B cell (primary cell): ENCODE data around the gene IL7R. TPM values are rescaled to one million over a fixed set of nuclear protein-coding genes. Genes with fewer than 3 reads are reported as not detected.
"Not testable (repeated sequence)": the region's sequence is repeated elsewhere in the genome, so short reads cannot be mapped to it uniquely, and the experiment has no call there.

Experiments used
- ATAC-seq: fragments of 200-7000 bp; cut with Tn5 transposase; one replicate; pipeline ENCODE4 v1.10.0; 2021; ENCODE audit warnings: low read depth, mild to moderate bottlenecking, moderate number of reproducible peaks, moderate library complexity
- CTCF ChIA-PET: fragments of 350-600 bp; sonication (Branson Sonifier 250); formaldehyde crosslinking; loops from one replicate; lab custom pipeline; 2021; ENCODE audit warnings: antibody characterized with exemption, inconsistent platforms; lab: Charles Lee
- POLR2A ChIA-PET: fragments of 350-600 bp; sonication (Branson Sonifier 250); formaldehyde crosslinking; loops from one replicate; lab custom pipeline; 2021; ENCODE audit warnings: antibody characterized with exemption; lab: Charles Lee
- DNase-seq: peaks from one replicate; pipeline ENCODE4 v3.0.0; 2013
- H2AFZ ChIP-seq: 2 replicates; pipeline ENCODE4 v1.6.1; 2012; ENCODE audit warnings: mild to moderate bottlenecking, low read depth, low read length; ENCODE audit not compliant: insufficient read depth, poor library complexity, severe bottlenecking
- H3K27ac ChIP-seq, 2 donors: 1 replicate in 1 of 2; 2 replicates in 1 of 2; pipeline ENCODE4 v1.5.1; 2012 to 2013; ENCODE audit warnings: low read length in 2 of 2, mild to moderate bottlenecking in 2 of 2, moderate library complexity in 1 of 2
- H3K27me3 ChIP-seq, 4 experiments: fragments of 200-600 bp in 1 of 4; sonication (generic) in 1 of 4; replicated peaks in 1 of 4; 1 replicate in 2 of 4; 2 replicates in 2 of 4; pipeline versions ENCODE4 v1.6.1 to v1.7.0; 2013 to 2016; ENCODE audit warnings: low read length in 3 of 4, mild to moderate bottlenecking in 2 of 4, mixed read lengths in 1 of 4, moderate library complexity in 1 of 4; ENCODE audit not compliant: insufficient read depth in 4 of 4, control insufficient read depth in 3 of 4; ENCODE audit errors: control extremely low read depth in 1 of 4
- H3K36me3 ChIP-seq, 2 experiments: replicated peaks in 1 of 2; 1 replicate in 1 of 2; 2 replicates in 1 of 2; pipeline versions ENCODE4 v1.6.1 to v1.7.1; 2013; ENCODE audit warnings: low read length in 1 of 2; ENCODE audit not compliant: insufficient read depth in 2 of 2, control insufficient read depth in 1 of 2; ENCODE audit errors: control extremely low read depth in 1 of 2, extremely low read depth in 1 of 2
- H3K4me1 ChIP-seq, 2 donors: fragments of 200-600 bp in 1 of 2; sonication (generic) in 1 of 2; 1 replicate in 1 of 2; 2 replicates in 1 of 2; pipeline versions ENCODE4 v1.5.1 to v1.6.1; 2013 to 2017; ENCODE audit warnings: low read length in 2 of 2; ENCODE audit not compliant: control insufficient read depth in 2 of 2, insufficient read depth in 2 of 2
- H3K4me2 ChIP-seq: replicated peaks from 2 replicates; pipeline ENCODE3; 2012; ENCODE audit warnings: mild to moderate bottlenecking, low read depth, low read length; ENCODE audit not compliant: poor library complexity, severe bottlenecking
- H3K4me3 ChIP-seq, 5 experiments: fragments of 200-600 bp in 1 of 5; sonication (generic) in 1 of 5; 1 replicate in 3 of 5; 2 replicates in 2 of 5; pipeline versions ENCODE4 v1.5.1 to v1.7.0; 2011 to 2016; ENCODE audit warnings: low read length in 4 of 5, mild to moderate bottlenecking in 4 of 5, low read depth in 2 of 5, control low read depth in 1 of 5, moderate library complexity in 1 of 5; ENCODE audit not compliant: insufficient read depth in 1 of 5; ENCODE audit errors: control extremely low read depth in 1 of 5, extremely low read depth in 1 of 5
- H3K79me2 ChIP-seq: fragments of 200-600 bp; sonication (generic); one replicate; pipeline ENCODE4 v1.6.0; 2016; ENCODE audit warnings: low read length; ENCODE audit not compliant: control insufficient read depth, insufficient read depth
- H3K9ac ChIP-seq: fragments of 200-600 bp; sonication (generic); 2 replicates; pipeline ENCODE4 v1.6.1; 2017; ENCODE audit warnings: mild to moderate bottlenecking, low read length, moderate library complexity
- H3K9me3 ChIP-seq, 3 donors: one replicate each; pipeline versions ENCODE4 v1.6.1 to v1.7.1; 2013; ENCODE audit warnings: low read length in 2 of 3; ENCODE audit not compliant: control insufficient read depth in 2 of 3, insufficient read depth in 1 of 3; ENCODE audit errors: control extremely low read depth in 1 of 3
- H4K20me1 ChIP-seq: 2 replicates; pipeline ENCODE4 v1.6.0; 2012; ENCODE audit warnings: mild to moderate bottlenecking, low read length; ENCODE audit not compliant: insufficient read depth, control insufficient read depth, poor library complexity, severe bottlenecking
- H3K27ac Mint-ChIP-seq: one replicate; pipeline ENCODE4 v1.8.0; 2021; ENCODE audit warnings: mixed read lengths
- H3K27me3 Mint-ChIP-seq: one replicate; pipeline ENCODE4 v1.8.0; 2021; ENCODE audit warnings: mixed read lengths
- H3K4me1 Mint-ChIP-seq: one replicate; pipeline ENCODE4 v1.8.0; 2021; ENCODE audit warnings: mixed read lengths
- H3K4me3 Mint-ChIP-seq: one replicate; pipeline ENCODE4 v1.8.0; 2021; ENCODE audit warnings: mixed read lengths
- H3K9me3 Mint-ChIP-seq: one replicate; pipeline ENCODE4 v1.8.0; 2022; ENCODE audit warnings: mixed read lengths; ENCODE audit not compliant: insufficient read depth
- CTCF ChIP-seq: fragments of 200-600 bp; IDR thresholded peaks from one replicate; pipeline ENCODE4 v1.8.0; 2022; ENCODE audit warnings: antibody characterized with exemption, mild to moderate bottlenecking
- EZH2 ChIP-seq: IDR thresholded peaks from 2 replicates; pipeline ENCODE4 v1.6.1; 2012; ENCODE audit warnings: borderline replicate concordance, low read depth, mild to moderate bottlenecking, moderate library complexity, low read length; ENCODE audit not compliant: insufficient read depth, poor library complexity, severe bottlenecking
- WGBS: methylation state at CpG from one replicate; pipeline ENCODE4 v1.1.5; 2013; ENCODE audit warnings: missing lambda C conversion rate; ENCODE audit not compliant: insufficient coverage; 5-methylcytosine and 5-hydroxymethylcytosine counted together
- intact Hi-C: fragments of 100-400 bp; cut with micrococcal nuclease; formaldehyde crosslinking; loops from one replicate; pipeline ENCODE4 v1.10.0; 2022
- polyA plus RNA-seq: library from polyadenylated mRNA; depleted of rRNA; stranded (reverse); fragments of >200 nt; gene quantifications from 2 replicates; pipeline ENCODE4 v1.2.3, GENCODE V29; 2012
- total RNA-seq, 2 donors: library from RNA; stranded (reverse); fragments of 120-200 nt in 1 of 2; gene quantifications; 1 replicate in 1 of 2; 2 replicates in 1 of 2; pipeline versions ENCODE4 v1.2.3 to v1.2.4, GENCODE V29; 2013 to 2022

IL7R gene
- total and polyA plus RNA-seq, 2 donors (not counting 1 experiment from before 2014, with no cell fraction given) = 2.4 TPM

GRCh38 chr5:35890021-35891020 lies 33.6 kb downstream of the IL7R start:
- Mint-ChIP-seq H3K4me1 (no peaks in the 10 kb centered on the region), H3K9me3 (no peaks in the 10 kb centered on the region), H3K27ac (no peak overlapping the region), H3K27me3 (no peaks in the 10 kb centered on the region), H3K4me3 (no peak overlapping the region)
- H3K79me2 ChIP-seq = no peaks in the 10 kb centered on the region
- no peak overlapping the region for H3K4me2 ChIP-seq
- H3K36me3 ChIP-seq = no peaks in the 10 kb centered on the region
- DNase-seq (no peak), ATAC-seq (no peak)
- H3K27ac ChIP-seq = no peak overlapping the region
- TF ChIP-seq EZH2 (no peak), CTCF (no peak)
- no peaks in the 10 kb centered on the region for H4K20me1 ChIP-seq
- CTCF ChIA-PET = no interaction called here
- intact Hi-C loops = no loop called here
- no peak overlapping the region for H2AFZ ChIP-seq
- no peak overlapping the region for H3K9ac ChIP-seq
- 83% methylated on average over 2 of the region's 5 CpGs for WGBS
- no peaks in the 10 kb centered on the region for H3K4me1 ChIP-seq
- POLR2A ChIA-PET = no interaction called here
- peaks cover 0 to 2% (median 0%) of the 10 kb centered on the region in 4 experiments for H3K27me3 ChIP-seq
- no peak overlapping the region for H3K4me3 ChIP-seq
- no peaks in the 10 kb centered on the region for H3K9me3 ChIP-seq

GRCh38 chr5:35892799-35893198 lies 36.1 kb downstream of the IL7R start:
- H3K27me3 Mint-ChIP-seq, ATAC-seq, POLR2A ChIA-PET: not testable (repeated sequence)

More at GRCh38 chr5:35892799-35893198, 36.1 kb downstream of the IL7R start:
- H3K4me1 ChIP-seq, H3K27ac ChIP-seq, H3K4me3 Mint-ChIP-seq, H4K20me1 ChIP-seq, DNase-seq, H3K4me3 ChIP-seq, H3K27me3 ChIP-seq, H3K9ac ChIP-seq, H2AFZ ChIP-seq, H3K9me3 Mint-ChIP-seq, CTCF ChIA-PET, intact Hi-C loops, H3K36me3 ChIP-seq, H3K79me2 ChIP-seq, H3K4me2 ChIP-seq, H3K4me1 Mint-ChIP-seq, H3K27ac Mint-ChIP-seq, H3K9me3 ChIP-seq: not testable (repeated sequence)
- WGBS = 97% methylated on average over 19 of the region's 23 CpGs
